ENCODE measurements around the gene DDX39A. TPM values are rescaled to one million over a fixed set of nuclear protein-coding genes. Genes with fewer than 3 reads are reported as not detected.
A peak's percentile ranks its signal among the peaks of the same experiment; 100 is the strongest.

The DDX39A gene
- total and polyA plus RNA-seq, 2 of the 13 experiments (the other 11 are each of a cell fraction or from before 2014, with no cell fraction given), result 34.6 to 90.4 TPM

- TF ChIP-seq ZNF784 (CRISPR knock-in tag; IDR thresholded peaks at IDR 0.05; ENCODE audit: borderline replicate concordance) (no peak), CBX5 (CRISPR knock-in tag; IDR thresholded peaks at IDR 0.05; ENCODE audit: borderline replicate concordance) (0 out of 2 replicates have a peak, but pooled peaks have one; percentile 30), HOXA3 (CRISPR knock-in tag; IDR thresholded peaks at IDR 0.05) (0 out of 2 replicates have a peak, but pooled peaks have one; percentile 39), ZC3H4 (CRISPR knock-in tag; IDR thresholded peaks at IDR 0.05; ENCODE audit: borderline replicate concordance) (no peak), CHD2 (IDR thresholded peaks at IDR 0.05; ENCODE audit: low read depth, low read length) (peak; percentile 58), ZNF850 (CRISPR knock-in tag; conservative IDR thresholded peaks at IDR 0.05) (no peak), ZSCAN5A (CRISPR knock-in tag; IDR thresholded peaks at IDR 0.05; ENCODE audit: borderline replicate concordance) (peak; percentile 37; the same call in 1 of the 2 replicates), ZNF24 (IDR thresholded peaks at IDR 0.05) (no peak), SIN3A (IDR thresholded peaks at IDR 0.05; ENCODE audit: borderline replicate concordance, low read depth, low read length) (no peak; the same call in 1 of the 2 replicates), ZNF609 (CRISPR knock-in tag; IDR thresholded peaks at IDR 0.05; ENCODE audit: borderline replicate concordance) (no peak), ZNF225 (CRISPR knock-in tag; IDR thresholded peaks at IDR 0.05) (peak; percentile 84; the same call in 1 of the 2 replicates), ZNF782 (CRISPR knock-in tag; IDR thresholded peaks at IDR 0.05; ENCODE audit: borderline replicate concordance) (0 out of 2 replicates have a peak, but pooled peaks have one; percentile 73), LCORL (IDR thresholded peaks at IDR 0.05) (no peak), LCORL (CRISPR knock-in tag; IDR thresholded peaks at IDR 0.05) (no peak), IRX3 (CRISPR knock-in tag; IDR thresholded peaks at IDR 0.05; ENCODE audit: borderline replicate concordance, low read depth) (peak; percentile 82; the same call in 1 of the 2 replicates), THYN1 (CRISPR knock-in tag; IDR thresholded peaks at IDR 0.05; ENCODE audit: borderline replicate concordance, low read depth) (0 out of 2 replicates have a peak, but pooled peaks have one; percentile 19), KDM5A (IDR thresholded peaks at IDR 0.05; ENCODE audit: borderline replicate concordance, low read length) (peak; percentile 65; the same call in 1 of the 2 replicates)
Measured at GRCh38 chr19:14419106-14419813, at the start of gene DDX39A (continued).
